PC-3 (cell line): ENCODE results near the gene FKBP2.

Source experiments
- CTCF ChIP-seq: fragments of 300-600 bp; sonication (generic); conservative IDR thresholded peaks from 2 replicates; pipeline ENCODE4 v1.5.1; 2017; ENCODE audit warnings: antibody characterized with exemption, low read depth, mild to moderate bottlenecking, low read length
- EZH2 ChIP-seq: fragments of 300-600 bp; sonication (generic); IDR thresholded peaks from one replicate; pipeline ENCODE4 v1.6.1; 2017; ENCODE audit warnings: antibody characterized with exemption, mild to moderate bottlenecking, low read length; ENCODE audit not compliant: unreplicated experiment
- EZH2phosphoT487 ChIP-seq: fragments of 300-600 bp; sonication (generic); IDR thresholded peaks from 2 replicates; pipeline ENCODE4 v1.6.1; 2018; ENCODE audit warnings: mild to moderate bottlenecking, antibody characterized with exemption, low read length, borderline replicate concordance

- TF ChIP-seq CTCF: no peak
- TF ChIP-seq EZH2phosphoT487: no peak
- TF ChIP-seq EZH2: no peak
Observed at GRCh38 chr11:64251753-64252002, 10.8 kb downstream of the FKBP2 start.
